HepG2 (cell line): ENCODE data around the gene LBR. TPM values are rescaled to one million over a fixed set of nuclear protein-coding genes. Genes with fewer than 3 reads are reported as not detected.

Experiments
- ARHGAP35 ChIP-seq: sonication (generic); formaldehyde crosslinking; IDR thresholded peaks from 2 replicates; pipeline ENCODE4 v1.9.0; 2022; ENCODE audit warnings: mild to moderate bottlenecking, inconsistent platforms, moderate library complexity, missing genetic modification reagents, borderline replicate concordance
- CHD4 ChIP-seq: fragments of 200-600 bp; sonication (generic); IDR thresholded peaks from 2 replicates; pipeline ENCODE4 v1.7.0; 2017; ENCODE audit warnings: mild to moderate bottlenecking, low read length, borderline replicate concordance
- FOSL2 ChIP-seq: sonication (generic); formaldehyde crosslinking; IDR thresholded peaks from 2 replicates; pipeline ENCODE4 v1.4.0; 2020; ENCODE audit warnings: missing genetic modification reagents
- FOXC1 ChIP-seq: sonication (generic); formaldehyde crosslinking; IDR thresholded peaks from 2 replicates; pipeline ENCODE4 v1.8.0; 2022; ENCODE audit warnings: mild to moderate bottlenecking, missing genetic modification reagents, borderline replicate concordance
- GPN1 ChIP-seq: sonication (generic); formaldehyde crosslinking; IDR thresholded peaks from 2 replicates; pipeline ENCODE4 v1.5.1; 2020; ENCODE audit warnings: missing genetic modification reagents, borderline replicate concordance
- GRHL1 ChIP-seq: sonication (generic); formaldehyde crosslinking; conservative IDR thresholded peaks from 2 replicates; pipeline ENCODE4 v1.8.0; 2022; ENCODE audit warnings: missing genetic modification reagents
- HMG20A ChIP-seq: IDR thresholded peaks from 2 replicates; pipeline ENCODE4 v1.6.1; 2016; ENCODE audit warnings: borderline replicate concordance
- KAT8 ChIP-seq: IDR thresholded peaks from 2 replicates; pipeline ENCODE4 v1.6.1; 2016; ENCODE audit warnings: missing genetic modification reagents, missing compliant biosample characterization
- KDM5A ChIP-seq: fragments of 200-600 bp; sonication (generic); IDR thresholded peaks from 2 replicates; pipeline ENCODE4 v1.7.0; 2018; ENCODE audit warnings: antibody characterized with exemption, mild to moderate bottlenecking, low read length, borderline replicate concordance
- MEF2D ChIP-seq: sonication (generic); formaldehyde crosslinking; IDR thresholded peaks from 2 replicates; pipeline ENCODE4 v1.5.1; 2020; ENCODE audit warnings: mild to moderate bottlenecking, missing genetic modification reagents
- MXD4 ChIP-seq: IDR thresholded peaks from 2 replicates; pipeline ENCODE4 v1.6.1; 2016; ENCODE audit warnings: mild to moderate bottlenecking, missing biosample characterization, missing genetic modification reagents
- POLR2AphosphoS2 ChIP-seq: IDR thresholded peaks from 2 replicates; pipeline ENCODE4 v1.6.1; 2011; ENCODE audit warnings: low read depth, low read length, improper control_type of control experiment
- SMARCC2 ChIP-seq: fragments of 450-650 bp; IDR thresholded peaks from 2 replicates; pipeline ENCODE4 v1.6.1; 2017; ENCODE audit warnings: antibody characterized with exemption, mild to moderate bottlenecking
- THRA ChIP-seq: sonication (generic); formaldehyde crosslinking; IDR thresholded peaks from 2 replicates; pipeline ENCODE4 v1.4.0; 2020; ENCODE audit warnings: missing genetic modification reagents, borderline replicate concordance
- ZBTB10 ChIP-seq: sonication (generic); formaldehyde crosslinking; IDR thresholded peaks from 2 replicates; pipeline ENCODE4 v1.4.0; 2020; ENCODE audit warnings: missing genetic modification reagents, borderline replicate concordance
- ZBTB38 ChIP-seq: sonication (generic); formaldehyde crosslinking; IDR thresholded peaks from 2 replicates; pipeline ENCODE4 v1.5.1; 2020; ENCODE audit warnings: mild to moderate bottlenecking, missing genetic modification reagents
- ZC3H4 ChIP-seq: sonication (generic); formaldehyde crosslinking; IDR thresholded peaks from 2 replicates; pipeline ENCODE4 v1.4.0; 2020; ENCODE audit warnings: missing genetic modification reagents, borderline replicate concordance
- ZNF10 ChIP-seq: sonication (generic); formaldehyde crosslinking; IDR thresholded peaks from 2 replicates; pipeline ENCODE4 v1.4.0; 2020; ENCODE audit warnings: mild to moderate bottlenecking, low read depth, missing genetic modification reagents, borderline replicate concordance
- ZNF260 ChIP-seq: sonication (generic); formaldehyde crosslinking; IDR thresholded peaks from 2 replicates; pipeline ENCODE4 v1.4.0; 2020; ENCODE audit warnings: missing genetic modification reagents, low read depth, mild to moderate bottlenecking, borderline replicate concordance
- ZNF580 ChIP-seq: IDR thresholded peaks from 2 replicates; pipeline ENCODE4 v1.6.1; 2016; ENCODE audit warnings: low read depth, borderline replicate concordance
- polyA plus RNA-seq, 8 experiments: library from polyadenylated mRNA; depleted of rRNA in 3 of 8; stranded (reverse) in 7 of 8; unstranded in 1 of 8; fragments of >200 nt; fragmentation: Illumina TruSeq in 4 of 8; extraction: Trizol in 4 of 8; gene quantifications; 2 replicates each; pipeline versions ENCODE4 v1.2.1 to v1.2.3, GENCODE V29; 2011 to 2016; ENCODE audit warnings: low read depth in 4 of 8, missing spikeins in 1 of 8, mixed read lengths in 1 of 8; ENCODE audit not compliant: insufficient read depth in 1 of 8
- total RNA-seq, 5 experiments: library from RNA; depleted of rRNA; stranded (reverse); fragments of >200 nt; fragmentation: Illumina TruSeq; extraction: Trizol; gene quantifications; 2 replicates each; pipeline ENCODE4 v1.2.3, GENCODE V29; 2016; ENCODE audit warnings: low read depth in 1 of 5
- TF ChIP-seq, protein P1 (sequence below): sonication (generic); formaldehyde crosslinking; IDR thresholded peaks from 2 replicates; pipeline ENCODE4 v1.5.1; 2020; ENCODE audit warnings: missing genetic modification reagents, mild to moderate bottlenecking, borderline replicate concordance

The LBR gene
- total and polyA plus RNA-seq, 2 of the 13 experiments (the other 11 are each of a cell fraction or from before 2014, with no cell fraction given) = 38.9 to 76.7 TPM

DNA sequence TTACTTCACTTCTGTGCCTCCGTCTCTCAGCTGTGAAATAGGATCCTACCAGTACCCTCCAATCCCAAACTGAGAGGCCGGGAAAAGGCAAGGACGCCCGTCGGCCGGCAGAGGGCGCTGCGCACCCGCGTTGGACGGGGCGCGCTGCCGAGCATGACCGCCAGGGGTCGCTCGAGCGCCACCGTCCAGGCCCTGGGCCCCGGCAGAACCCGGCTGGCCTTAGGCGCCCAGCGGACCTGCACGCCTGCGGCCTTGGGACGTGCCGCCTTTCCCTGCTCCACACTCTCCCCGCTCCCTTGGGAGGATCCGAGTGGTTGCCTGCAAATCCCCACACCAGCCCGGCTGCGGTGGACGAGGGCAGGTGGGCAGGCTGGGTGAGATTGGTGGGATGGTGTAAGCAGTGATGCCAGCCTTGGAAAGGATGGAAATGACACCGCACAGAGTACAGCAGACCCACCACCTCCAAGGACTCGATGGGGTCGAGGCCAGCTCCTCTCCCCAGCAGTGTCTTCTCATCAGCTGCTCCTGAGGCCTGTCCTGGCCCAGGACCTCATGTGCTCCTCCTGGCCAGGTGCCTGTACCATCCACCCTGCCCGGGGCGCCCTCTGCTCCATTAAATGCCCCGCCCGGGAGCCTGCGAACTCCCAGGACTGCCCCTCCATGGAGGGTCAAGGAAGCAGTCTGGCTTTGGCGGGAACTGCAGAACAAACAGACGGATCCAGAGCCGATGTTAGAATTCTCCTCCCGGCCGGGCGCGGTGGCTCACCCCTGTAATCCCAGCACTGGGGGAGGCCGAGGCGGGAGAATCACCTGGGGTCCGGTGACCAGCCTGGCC, 47.4 kb upstream of the LBR start (continued):
- no peak for TF ChIP-seq KDM5A
- TF ChIP-seq SMARCC2 = no peak
- TF ChIP-seq FOSL2 = peak; percentile 44; the same call in 1 of the 2 replicates
- no peak for TF ChIP-seq HMG20A (CRISPR knock-in tag)
- peak; percentile 65 for TF ChIP-seq MXD4
- peak; percentile 92; the same call in 1 of the 2 replicates for TF ChIP-seq ZNF580 (CRISPR knock-in tag)
- no peak for TF ChIP-seq MEF2D (CRISPR knock-in tag)
- no peak for TF ChIP-seq GPN1 (CRISPR knock-in tag)
- TF ChIP-seq KAT8 (CRISPR knock-in tag) = peak; percentile 53; the same call in 1 of the 2 replicates
- TF ChIP-seq THRA = peak; percentile 75; the same call in 1 of the 2 replicates
- TF ChIP-seq ARHGAP35 = peak; percentile 91
- TF ChIP-seq ZNF260 = no peak
- no peak for TF ChIP-seq GRHL1 (CRISPR knock-in tag)
- TF ChIP-seq, protein P1, sequence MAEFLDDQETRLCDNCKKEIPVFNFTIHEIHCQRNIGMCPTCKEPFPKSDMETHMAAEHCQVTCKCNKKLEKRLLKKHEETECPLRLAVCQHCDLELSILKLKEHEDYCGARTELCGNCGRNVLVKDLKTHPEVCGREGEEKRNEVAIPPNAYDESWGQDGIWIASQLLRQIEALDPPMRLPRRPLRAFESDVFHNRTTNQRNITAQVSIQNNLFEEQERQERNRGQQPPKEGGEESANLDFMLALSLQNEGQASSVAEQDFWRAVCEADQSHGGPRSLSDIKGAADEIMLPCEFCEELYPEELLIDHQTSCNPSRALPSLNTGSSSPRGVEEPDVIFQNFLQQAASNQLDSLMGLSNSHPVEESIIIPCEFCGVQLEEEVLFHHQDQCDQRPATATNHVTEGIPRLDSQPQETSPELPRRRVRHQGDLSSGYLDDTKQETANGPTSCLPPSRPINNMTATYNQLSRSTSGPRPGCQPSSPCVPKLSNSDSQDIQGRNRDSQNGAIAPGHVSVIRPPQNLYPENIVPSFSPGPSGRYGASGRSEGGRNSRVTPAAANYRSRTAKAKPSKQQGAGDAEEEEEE (CRISPR knock-in tag) = no peak
- TF ChIP-seq ZC3H4 (CRISPR knock-in tag) = no peak
- peak; percentile 50; the same call in 1 of the 2 replicates for TF ChIP-seq ZBTB38
- no peak for TF ChIP-seq ZNF10 (CRISPR knock-in tag)
- TF ChIP-seq FOXC1 (CRISPR knock-in tag) = peak; percentile 88; the same call in 1 of the 2 replicates
- TF ChIP-seq CHD4 = no peak
- TF ChIP-seq ZBTB10 (CRISPR knock-in tag) = no peak
- TF ChIP-seq POLR2AphosphoS2 = no peak
